NB4 (cell line): Measurements from ENCODE around the gene HAUS7.
A peak's percentile ranks its signal among the peaks of the same experiment; 100 is the strongest.

ENCODE experiments used
- DNase-seq: peaks from one replicate; pipeline ENCODE4 v3.0.0; 2010; ENCODE audit warnings: low read depth
- H3K4me3 ChIP-seq: one replicate; pipeline ENCODE4 v1.5.1; 2011; ENCODE audit warnings: mild to moderate bottlenecking, low read depth, low read length, moderate library complexity
- MYC ChIP-seq: IDR thresholded peaks from 2 replicates; pipeline ENCODE4 v1.6.1; 2011; ENCODE audit warnings: low read depth, low read length
- POLR2A ChIP-seq: IDR thresholded peaks from 2 replicates; pipeline ENCODE4 v1.6.1; 2011; ENCODE audit warnings: mild to moderate bottlenecking; ENCODE audit not compliant: insufficient read length; ENCODE audit errors: extremely low read depth
- TF ChIP-seq, protein P1 (sequence below): IDR thresholded peaks from one replicate; pipeline ENCODE4 v1.5.1; 2012; ENCODE audit warnings: low read depth, low read length
- TF ChIP-seq, protein P2 (sequence below): IDR thresholded peaks from 2 replicates; pipeline ENCODE4 v1.6.1; 2011; ENCODE audit warnings: low read depth, low read length

HAUS7 gene

DNA sequence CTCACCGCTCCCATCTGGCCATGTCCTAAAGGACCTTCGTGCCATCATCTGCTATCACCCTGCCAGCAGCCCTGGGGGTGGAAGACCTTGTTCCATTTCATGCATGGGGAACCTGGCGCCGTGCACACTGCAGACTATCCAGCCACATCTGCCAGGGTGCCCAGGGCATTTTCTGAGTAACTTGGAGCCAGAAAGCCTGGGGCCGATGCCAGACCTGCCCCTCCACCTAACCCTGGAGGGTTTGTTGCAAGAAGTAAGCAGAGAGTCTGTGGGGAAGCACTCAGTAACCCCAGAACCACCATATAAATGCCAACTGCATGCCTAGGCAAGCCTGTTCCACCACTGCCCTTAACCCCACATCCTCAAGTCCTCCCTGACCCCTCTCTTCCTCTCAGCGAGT lies 7.3 kb downstream of the HAUS7 start:
- DNase-seq: no peak
- no peak overlapping the region for H3K4me3 ChIP-seq
- TF ChIP-seq POLR2A (no peak), MYC (no peak)
- TF ChIP-seq, protein P1, sequence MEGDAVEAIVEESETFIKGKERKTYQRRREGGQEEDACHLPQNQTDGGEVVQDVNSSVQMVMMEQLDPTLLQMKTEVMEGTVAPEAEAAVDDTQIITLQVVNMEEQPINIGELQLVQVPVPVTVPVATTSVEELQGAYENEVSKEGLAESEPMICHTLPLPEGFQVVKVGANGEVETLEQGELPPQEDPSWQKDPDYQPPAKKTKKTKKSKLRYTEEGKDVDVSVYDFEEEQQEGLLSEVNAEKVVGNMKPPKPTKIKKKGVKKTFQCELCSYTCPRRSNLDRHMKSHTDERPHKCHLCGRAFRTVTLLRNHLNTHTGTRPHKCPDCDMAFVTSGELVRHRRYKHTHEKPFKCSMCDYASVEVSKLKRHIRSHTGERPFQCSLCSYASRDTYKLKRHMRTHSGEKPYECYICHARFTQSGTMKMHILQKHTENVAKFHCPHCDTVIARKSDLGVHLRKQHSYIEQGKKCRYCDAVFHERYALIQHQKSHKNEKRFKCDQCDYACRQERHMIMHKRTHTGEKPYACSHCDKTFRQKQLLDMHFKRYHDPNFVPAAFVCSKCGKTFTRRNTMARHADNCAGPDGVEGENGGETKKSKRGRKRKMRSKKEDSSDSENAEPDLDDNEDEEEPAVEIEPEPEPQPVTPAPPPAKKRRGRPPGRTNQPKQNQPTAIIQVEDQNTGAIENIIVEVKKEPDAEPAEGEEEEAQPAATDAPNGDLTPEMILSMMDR: no peak
- TF ChIP-seq, protein P2, sequence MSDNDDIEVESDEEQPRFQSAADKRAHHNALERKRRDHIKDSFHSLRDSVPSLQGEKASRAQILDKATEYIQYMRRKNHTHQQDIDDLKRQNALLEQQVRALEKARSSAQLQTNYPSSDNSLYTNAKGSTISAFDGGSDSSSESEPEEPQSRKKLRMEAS: no peak

DNA sequence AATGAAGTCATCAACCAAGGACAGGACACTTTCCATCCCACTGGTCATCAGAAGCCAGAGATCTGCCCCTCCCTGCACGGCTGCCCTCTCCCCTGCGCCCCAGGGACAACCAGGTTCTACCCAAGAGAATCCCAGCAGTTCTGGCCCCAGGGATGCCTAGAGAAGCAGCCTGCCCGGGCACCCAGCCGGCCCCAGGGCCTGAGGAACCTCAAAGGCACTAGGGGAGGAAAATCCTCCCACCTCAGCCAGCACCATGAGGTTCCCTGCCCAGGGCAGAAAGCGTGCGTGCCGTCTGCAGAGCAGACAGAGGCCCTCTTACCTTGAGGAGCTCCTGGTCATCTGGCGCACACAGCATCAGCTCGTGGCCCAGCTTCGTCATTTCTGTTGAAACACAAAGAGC lies 8.1 kb downstream of the HAUS7 start:
- TF ChIP-seq POLR2A (no peak), MYC (no peak)
- TF ChIP-seq, protein P1: no peak
- TF ChIP-seq, protein P2: no peak
- no peak for DNase-seq
- H3K4me3 ChIP-seq: no peak overlapping the region

DNA sequence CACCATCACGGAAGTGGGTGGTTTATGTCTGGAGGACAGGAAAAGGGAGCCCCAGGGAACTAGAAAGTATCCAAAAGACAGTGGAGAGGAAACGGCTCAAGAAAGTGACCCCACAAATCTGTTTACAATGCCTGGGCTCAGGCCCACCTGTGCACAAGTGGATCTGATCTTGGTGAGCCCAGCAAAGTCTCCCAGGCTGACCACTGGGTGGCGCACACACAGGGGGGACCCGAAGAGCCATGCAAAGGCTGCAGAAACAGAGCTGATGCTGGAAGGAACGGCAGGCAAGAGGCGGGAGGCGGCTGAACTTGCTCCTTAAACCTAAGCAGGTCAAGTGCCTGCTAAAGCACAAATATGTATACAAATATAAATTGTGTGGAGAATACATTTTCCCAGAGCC lies 9.6 kb downstream of the HAUS7 start:
- TF ChIP-seq MYC: no peak
- TF ChIP-seq, protein P1: peak; percentile 73
- TF ChIP-seq, protein P2: no peak
- no peak for TF ChIP-seq POLR2A
- H3K4me3 ChIP-seq: no peak overlapping the region
- DNase-seq: peak; percentile 51

DNA sequence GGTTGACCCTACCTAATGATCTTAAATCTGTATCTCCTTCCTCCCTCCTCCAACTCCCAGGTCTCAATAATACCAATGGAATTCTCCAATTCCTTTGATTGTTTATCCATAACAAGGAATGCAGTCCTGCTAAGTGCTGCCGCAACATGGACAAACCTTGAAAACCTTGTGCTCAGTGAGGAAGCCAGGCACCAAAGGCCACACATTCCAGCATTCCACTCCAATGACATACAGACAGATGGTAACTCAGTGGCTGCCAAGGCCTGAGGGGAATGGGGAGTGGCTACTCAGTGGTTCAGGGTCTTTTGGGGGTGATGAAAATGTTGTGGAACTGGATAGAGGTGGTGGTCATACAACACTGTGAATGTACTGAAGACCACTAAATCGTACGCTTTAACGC lies 10.4 kb downstream of the HAUS7 start:
- DNase-seq: no peak
- no peak for TF ChIP-seq POLR2A
- TF ChIP-seq, protein P2: no peak
- no peak for TF ChIP-seq MYC
- TF ChIP-seq, protein P1: no peak
- H3K4me3 ChIP-seq: no peak overlapping the region

DNA sequence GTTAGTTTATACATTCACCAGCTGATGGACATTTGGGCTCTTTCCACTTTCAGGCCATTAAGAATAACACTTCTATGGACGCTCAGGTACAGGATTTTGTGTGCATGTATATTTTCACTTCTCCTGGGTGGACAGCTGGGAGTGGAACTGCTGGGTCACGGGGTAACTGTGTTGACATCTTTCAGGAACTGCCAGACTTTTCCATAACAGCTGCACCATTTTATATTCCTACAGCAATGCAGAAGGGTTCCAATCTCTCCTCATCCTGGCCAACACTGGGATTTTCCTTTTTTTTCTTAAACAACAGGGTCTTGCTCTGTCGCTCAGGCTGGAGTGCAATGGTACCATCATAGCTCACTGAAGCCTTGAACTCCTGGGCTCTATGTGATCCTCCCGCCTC lies 11.9 kb downstream of the HAUS7 start:
- TF ChIP-seq, protein P1: no peak
- TF ChIP-seq, protein P2: no peak
- TF ChIP-seq POLR2A: no peak
- no peak overlapping the region for H3K4me3 ChIP-seq
- DNase-seq: no peak
